Measurements from ENCODE around the gene PLCB1.

The PLCB1 gene

DNA sequence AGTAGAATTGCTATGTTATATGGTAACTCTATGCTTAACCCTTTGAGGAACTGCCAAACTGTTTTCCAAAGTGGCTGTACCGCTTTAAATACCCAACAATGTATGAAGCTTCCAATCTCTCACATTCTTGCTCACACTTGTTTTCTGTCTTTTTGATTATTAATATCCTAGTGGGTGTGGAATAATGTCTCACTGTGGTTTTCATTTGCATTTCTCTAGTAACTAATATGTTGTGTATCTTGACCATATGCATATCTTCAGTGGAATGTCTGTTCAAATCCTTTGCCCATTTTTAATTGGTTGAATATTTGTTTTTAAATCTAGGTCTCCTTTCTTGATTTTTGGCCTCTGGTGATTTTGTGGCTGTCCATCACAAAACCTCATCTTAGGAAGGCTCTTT is 759.0 kb downstream of the PLCB1 start:
- H3K27me3 ChIP-seq (ENCODE audit: insufficient read depth, low read length): no peaks in the 10 kb centered on the region
- no peak overlapping the region for H3K4me3 ChIP-seq (ENCODE audit: low read depth, low read length)
- no peaks in the 10 kb centered on the region for H3K4me1 ChIP-seq (ENCODE audit: control insufficient read depth, insufficient read depth, low read length, unreplicated experiment)
- H3K79me2 ChIP-seq (ENCODE audit: control insufficient read depth, insufficient read depth, low read length, unreplicated experiment): no peaks in the 10 kb centered on the region
- H3K36me3 ChIP-seq (ENCODE audit: insufficient read depth, low read length): no peaks in the 10 kb centered on the region
- no peak overlapping the region for H2AFZ ChIP-seq (ENCODE audit: low read length, unreplicated experiment)
- H3K27ac ChIP-seq (ENCODE audit: low read depth, low read length): no peak overlapping the region

GRCh38 chr20:8895472-8895871 is 763.4 kb downstream of the PLCB1 start:
- Histone ChIP-seq H3K4me3 (ENCODE audit: low read depth, low read length) (no peak overlapping the region), H3K36me3 (ENCODE audit: insufficient read depth, low read length) (no peaks in the 10 kb centered on the region), H3K27ac (ENCODE audit: low read depth, low read length) (no peak overlapping the region), H3K4me1 (ENCODE audit: control insufficient read depth, insufficient read depth, low read length, unreplicated experiment) (no peaks in the 10 kb centered on the region), H2AFZ (ENCODE audit: low read length, unreplicated experiment) (no peak overlapping the region), H3K79me2 (ENCODE audit: control insufficient read depth, insufficient read depth, low read length, unreplicated experiment) (no peaks in the 10 kb centered on the region), H3K27me3 (ENCODE audit: insufficient read depth, low read length) (no peaks in the 10 kb centered on the region)

- Histone ChIP-seq H3K36me3 (ENCODE audit: insufficient read depth, low read length) (no peaks in the 10 kb centered on the region), H3K27me3 (ENCODE audit: insufficient read depth, low read length) (no peaks in the 10 kb centered on the region), H3K27ac (ENCODE audit: low read depth, low read length) (no peak overlapping the region), H3K79me2 (ENCODE audit: control insufficient read depth, insufficient read depth, low read length, unreplicated experiment) (no peaks in the 10 kb centered on the region), H3K4me3 (ENCODE audit: low read depth, low read length) (no peak overlapping the region), H2AFZ (ENCODE audit: low read length, unreplicated experiment) (no peak overlapping the region), H3K4me1 (ENCODE audit: control insufficient read depth, insufficient read depth, low read length, unreplicated experiment) (no peaks in the 10 kb centered on the region)
Observed at GRCh38 chr20:8898823-8899222, 766.8 kb downstream of the PLCB1 start.

GRCh38 chr20:8901237-8902025 is 769.4 kb downstream of the PLCB1 start:
- no peak overlapping the region for H2AFZ ChIP-seq (ENCODE audit: low read length, unreplicated experiment)
- no peak overlapping the region for H3K4me3 ChIP-seq (ENCODE audit: low read depth, low read length)

GRCh38 chr20:8903655-8904605 is 771.9 kb downstream of the PLCB1 start:
- H3K27ac ChIP-seq (ENCODE audit: low read depth, low read length): no peak overlapping the region
- H3K4me1 ChIP-seq (ENCODE audit: control insufficient read depth, insufficient read depth, low read length, unreplicated experiment): no peaks in the 10 kb centered on the region
- no peak overlapping the region for H3K4me3 ChIP-seq (ENCODE audit: low read depth, low read length)
- no peaks in the 10 kb centered on the region for H3K79me2 ChIP-seq (ENCODE audit: control insufficient read depth, insufficient read depth, low read length, unreplicated experiment)
- no peaks in the 10 kb centered on the region for H3K27me3 ChIP-seq (ENCODE audit: insufficient read depth, low read length)
- H2AFZ ChIP-seq (ENCODE audit: low read length, unreplicated experiment): no peak overlapping the region
- H3K36me3 ChIP-seq (ENCODE audit: insufficient read depth, low read length): no peaks in the 10 kb centered on the region

More at GRCh38 chr20:8901237-8902025, 769.4 kb downstream of the PLCB1 start:
- no peaks in the 10 kb centered on the region for H3K36me3 ChIP-seq (ENCODE audit: insufficient read depth, low read length)
- H3K27me3 ChIP-seq (ENCODE audit: insufficient read depth, low read length): no peaks in the 10 kb centered on the region
- no peaks in the 10 kb centered on the region for H3K79me2 ChIP-seq (ENCODE audit: control insufficient read depth, insufficient read depth, low read length, unreplicated experiment)
- H3K27ac ChIP-seq (ENCODE audit: low read depth, low read length): no peak overlapping the region
- H3K4me1 ChIP-seq (ENCODE audit: control insufficient read depth, insufficient read depth, low read length, unreplicated experiment): no peaks in the 10 kb centered on the region

- Histone ChIP-seq H2AFZ (ENCODE audit: low read length, unreplicated experiment) (no peak overlapping the region), H3K4me3 (ENCODE audit: low read depth, low read length) (no peak overlapping the region), H3K27me3 (ENCODE audit: insufficient read depth, low read length) (no peaks in the 10 kb centered on the region), H3K4me1 (ENCODE audit: control insufficient read depth, insufficient read depth, low read length, unreplicated experiment) (no peaks in the 10 kb centered on the region), H3K79me2 (ENCODE audit: control insufficient read depth, insufficient read depth, low read length, unreplicated experiment) (no peaks in the 10 kb centered on the region), H3K27ac (ENCODE audit: low read depth, low read length) (no peak overlapping the region), H3K36me3 (ENCODE audit: insufficient read depth, low read length) (no peaks in the 10 kb centered on the region)
Observed at GRCh38 chr20:8909596-8909995, 777.5 kb downstream of the PLCB1 start.

- Histone ChIP-seq H3K4me3 (ENCODE audit: low read depth, low read length) (no peak overlapping the region), H3K27ac (ENCODE audit: low read depth, low read length) (no peak overlapping the region), H3K79me2 (ENCODE audit: control insufficient read depth, insufficient read depth, low read length, unreplicated experiment) (no peaks in the 10 kb centered on the region), H3K27me3 (ENCODE audit: insufficient read depth, low read length) (peaks cover 11% of the 10 kb centered on the region; the same call in 1 of the 2 replicates), H3K36me3 (ENCODE audit: insufficient read depth, low read length) (no peaks in the 10 kb centered on the region), H2AFZ (ENCODE audit: low read length, unreplicated experiment) (no peak overlapping the region), H3K4me1 (ENCODE audit: control insufficient read depth, insufficient read depth, low read length, unreplicated experiment) (no peaks in the 10 kb centered on the region)
Observed at GRCh38 chr20:8912096-8912495, 780.0 kb downstream of the PLCB1 start.

- H3K27me3 ChIP-seq (ENCODE audit: insufficient read depth, low read length): peaks cover 11% of the 10 kb centered on the region; the same call in 1 of the 2 replicates
- no peaks in the 10 kb centered on the region for H3K4me1 ChIP-seq (ENCODE audit: control insufficient read depth, insufficient read depth, low read length, unreplicated experiment)
- H3K36me3 ChIP-seq (ENCODE audit: insufficient read depth, low read length): no peaks in the 10 kb centered on the region
- H3K27ac ChIP-seq (ENCODE audit: low read depth, low read length): no peak overlapping the region
- H2AFZ ChIP-seq (ENCODE audit: low read length, unreplicated experiment): no peak overlapping the region
- H3K4me3 ChIP-seq (ENCODE audit: low read depth, low read length): no peak overlapping the region
- H3K79me2 ChIP-seq (ENCODE audit: control insufficient read depth, insufficient read depth, low read length, unreplicated experiment): no peaks in the 10 kb centered on the region
Observed at GRCh38 chr20:8912731-8913130, 780.7 kb downstream of the PLCB1 start.

DNA sequence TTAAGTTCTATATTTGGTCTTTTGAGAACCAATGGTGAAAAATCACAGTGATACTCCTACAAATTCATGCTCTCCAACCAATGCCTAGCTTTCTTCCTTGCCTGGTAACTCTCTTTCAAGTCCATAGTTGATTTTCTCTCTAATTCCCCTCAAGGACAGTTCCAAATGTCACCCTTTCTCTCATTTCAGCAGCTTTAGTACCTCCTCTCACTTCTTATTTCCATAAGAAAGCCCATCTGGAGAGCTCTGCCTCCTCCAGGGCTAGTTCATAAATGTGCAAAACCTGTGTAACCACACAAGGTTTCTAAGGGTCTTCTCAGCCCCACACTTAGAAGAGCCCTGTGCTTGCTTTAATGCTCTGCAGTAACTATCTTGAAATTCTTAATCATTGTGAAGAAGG is 781.4 kb downstream of the PLCB1 start:
- Histone ChIP-seq H3K27ac (ENCODE audit: low read depth, low read length) (no peak overlapping the region), H3K79me2 (ENCODE audit: control insufficient read depth, insufficient read depth, low read length, unreplicated experiment) (no peaks in the 10 kb centered on the region), H3K4me1 (ENCODE audit: control insufficient read depth, insufficient read depth, low read length, unreplicated experiment) (no peaks in the 10 kb centered on the region), H3K36me3 (ENCODE audit: insufficient read depth, low read length) (no peaks in the 10 kb centered on the region), H2AFZ (ENCODE audit: low read length, unreplicated experiment) (no peak overlapping the region), H3K4me3 (ENCODE audit: low read depth, low read length) (no peak overlapping the region), H3K27me3 (ENCODE audit: insufficient read depth, low read length) (peaks cover 11% of the 10 kb centered on the region; the same call in 1 of the 2 replicates)

GRCh38 chr20:8914421-8914820 is 782.4 kb downstream of the PLCB1 start:
- Histone ChIP-seq H3K4me3 (ENCODE audit: low read depth, low read length) (no peak overlapping the region), H3K27ac (ENCODE audit: low read depth, low read length) (no peak overlapping the region), H2AFZ (ENCODE audit: low read length, unreplicated experiment) (no peak overlapping the region), H3K36me3 (ENCODE audit: insufficient read depth, low read length) (no peaks in the 10 kb centered on the region), H3K79me2 (ENCODE audit: control insufficient read depth, insufficient read depth, low read length, unreplicated experiment) (no peaks in the 10 kb centered on the region), H3K27me3 (ENCODE audit: insufficient read depth, low read length) (peaks cover 13% of the 10 kb centered on the region), H3K4me1 (ENCODE audit: control insufficient read depth, insufficient read depth, low read length, unreplicated experiment) (no peaks in the 10 kb centered on the region)

All from ACC112 (cell line).